ENCODE measurements around the gene KRT80.
A peak's percentile ranks its signal among the peaks of the same experiment; 100 is the strongest.

KRT80 gene

GRCh38 chr12:52210186-52210924 lies 18.5 kb upstream of the KRT80 start:
- peak; percentile 100 for DNase-seq (ENCODE audit: low read depth)
- no peak overlapping the region for H3K4me3 ChIP-seq (ENCODE audit: low read length)
- no peak for TF ChIP-seq CTCF (conservative IDR thresholded peaks at IDR 0.05; ENCODE audit: low read depth, low read length)

- no peak for TF ChIP-seq CTCF (conservative IDR thresholded peaks at IDR 0.05; ENCODE audit: low read depth, low read length)
- no peak for DNase-seq (ENCODE audit: low read depth)
- H3K4me3 ChIP-seq (ENCODE audit: low read length): no peak overlapping the region
Observed at GRCh38 chr12:52209321-52209720, 17.5 kb upstream of the KRT80 start.

GRCh38 chr12:52208424-52209165 lies 16.8 kb upstream of the KRT80 start:
- H3K4me3 ChIP-seq (ENCODE audit: low read length): no peak overlapping the region
- TF ChIP-seq CTCF (conservative IDR thresholded peaks at IDR 0.05; ENCODE audit: low read depth, low read length): no peak
- no peak for DNase-seq (ENCODE audit: low read depth)

- H3K4me3 ChIP-seq (ENCODE audit: low read length): no peak overlapping the region
- TF ChIP-seq CTCF (conservative IDR thresholded peaks at IDR 0.05; ENCODE audit: low read depth, low read length): no peak
- peak; percentile 95 for DNase-seq (ENCODE audit: low read depth)
Observed at GRCh38 chr12:52207895-52208294, 16.1 kb upstream of the KRT80 start.

- no peak overlapping the region for H3K4me3 ChIP-seq (ENCODE audit: low read length)
- TF ChIP-seq CTCF (conservative IDR thresholded peaks at IDR 0.05; ENCODE audit: low read depth, low read length): no peak
- no peak for DNase-seq (ENCODE audit: low read depth)
Observed at GRCh38 chr12:52207106-52207505, 15.3 kb upstream of the KRT80 start.

- no peak for DNase-seq (ENCODE audit: low read depth)
- TF ChIP-seq CTCF (conservative IDR thresholded peaks at IDR 0.05; ENCODE audit: low read depth, low read length): no peak
- no peak overlapping the region for H3K4me3 ChIP-seq (ENCODE audit: low read length)
Observed at GRCh38 chr12:52206304-52207040, 14.7 kb upstream of the KRT80 start.
